Hepatocyte (in vitro differentiated cells): Measurements from ENCODE around the gene SSBP2.

Experiments
- EZH2 ChIP-seq: fragments of 200-600 bp; sonication (generic); IDR thresholded peaks from 2 replicates; pipeline ENCODE4 v1.6.1; 2016; ENCODE audit warnings: antibody characterized with exemption, mild to moderate bottlenecking, borderline replicate concordance
- EZH2phosphoT487 ChIP-seq: fragments of 200-600 bp; sonication (generic); IDR thresholded peaks from one replicate; pipeline ENCODE4 v1.6.1; 2018; ENCODE audit warnings: antibody characterized with exemption, mild to moderate bottlenecking, low read depth, moderate library complexity; ENCODE audit not compliant: unreplicated experiment, severe bottlenecking
- TF ChIP-seq, protein P1 (sequence below): fragments of 200-600 bp; sonication (generic); IDR thresholded peaks from 2 replicates; pipeline ENCODE4 v1.5.1; 2016; ENCODE audit warnings: antibody characterized with exemption, mild to moderate bottlenecking; ENCODE audit not compliant: poor library complexity

DNA sequence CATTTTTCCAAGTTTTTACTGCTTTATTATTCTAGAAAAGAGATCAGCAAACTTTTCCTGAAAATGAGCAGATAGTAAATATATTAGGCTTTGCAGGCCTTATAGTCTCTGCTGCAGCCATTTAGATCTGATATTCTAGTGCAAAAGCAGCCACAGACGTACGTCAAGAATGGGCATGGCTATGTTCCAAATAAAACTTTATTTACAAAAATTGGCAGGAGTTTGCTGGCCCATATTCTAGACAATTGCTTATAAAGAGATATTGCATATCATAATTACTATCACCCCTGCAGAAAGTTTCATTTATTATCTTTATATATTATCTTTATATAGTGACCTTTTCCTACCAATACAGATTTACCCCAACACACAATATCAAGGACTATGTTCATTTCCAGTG is 195.0 kb downstream of the SSBP2 start:
- TF ChIP-seq, protein P1, sequence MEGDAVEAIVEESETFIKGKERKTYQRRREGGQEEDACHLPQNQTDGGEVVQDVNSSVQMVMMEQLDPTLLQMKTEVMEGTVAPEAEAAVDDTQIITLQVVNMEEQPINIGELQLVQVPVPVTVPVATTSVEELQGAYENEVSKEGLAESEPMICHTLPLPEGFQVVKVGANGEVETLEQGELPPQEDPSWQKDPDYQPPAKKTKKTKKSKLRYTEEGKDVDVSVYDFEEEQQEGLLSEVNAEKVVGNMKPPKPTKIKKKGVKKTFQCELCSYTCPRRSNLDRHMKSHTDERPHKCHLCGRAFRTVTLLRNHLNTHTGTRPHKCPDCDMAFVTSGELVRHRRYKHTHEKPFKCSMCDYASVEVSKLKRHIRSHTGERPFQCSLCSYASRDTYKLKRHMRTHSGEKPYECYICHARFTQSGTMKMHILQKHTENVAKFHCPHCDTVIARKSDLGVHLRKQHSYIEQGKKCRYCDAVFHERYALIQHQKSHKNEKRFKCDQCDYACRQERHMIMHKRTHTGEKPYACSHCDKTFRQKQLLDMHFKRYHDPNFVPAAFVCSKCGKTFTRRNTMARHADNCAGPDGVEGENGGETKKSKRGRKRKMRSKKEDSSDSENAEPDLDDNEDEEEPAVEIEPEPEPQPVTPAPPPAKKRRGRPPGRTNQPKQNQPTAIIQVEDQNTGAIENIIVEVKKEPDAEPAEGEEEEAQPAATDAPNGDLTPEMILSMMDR, result no peak
- TF ChIP-seq EZH2 (no peak), EZH2phosphoT487 (no peak)
